Choroid plexus epithelial cell (primary cell): ENCODE results near the gene ABI3BP.

Experiments
- DNase-seq: peaks from one replicate; pipeline ENCODE4 v3.0.0-alpha.2; 2010; ENCODE audit warnings: low read depth
- H3K4me3 ChIP-seq: 2 replicates; pipeline ENCODE4 v1.5.1; 2011; ENCODE audit warnings: low read depth, mild to moderate bottlenecking, control low read depth, low read length, moderate library complexity
- CTCF ChIP-seq: conservative IDR thresholded peaks from 2 replicates; pipeline ENCODE4 v1.5.1; 2011; ENCODE audit warnings: low read depth, mild to moderate bottlenecking, control low read depth, inconsistent platforms, low read length, moderate library complexity

Gene ABI3BP

DNA sequence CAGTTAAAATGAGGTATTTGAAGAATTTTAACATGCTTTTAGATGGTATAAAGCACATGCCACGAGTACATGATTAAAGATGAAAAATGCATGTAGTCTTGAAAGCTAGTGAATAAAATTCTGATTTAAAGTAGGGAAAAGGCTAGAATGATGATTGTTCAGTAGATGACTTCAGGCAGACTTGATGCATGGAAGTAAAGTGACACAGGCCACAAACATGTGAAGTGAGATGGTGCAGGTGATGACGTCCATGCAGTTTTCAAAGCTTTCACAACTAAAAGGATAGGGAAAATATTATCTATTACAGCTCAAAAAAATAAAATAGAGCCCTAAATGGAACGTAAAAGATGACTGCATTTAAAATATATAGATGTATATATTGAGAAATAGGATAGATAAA is 143.1 kb downstream of the ABI3BP start:
- DNase-seq: no peak
- no peak for TF ChIP-seq CTCF
- no peak overlapping the region for H3K4me3 ChIP-seq

- DNase-seq: no peak
- no peak overlapping the region for H3K4me3 ChIP-seq
- TF ChIP-seq CTCF: no peak
These were observed 148.9 kb downstream of the ABI3BP start for GRCh38 chr3:100844063-100844936.

GRCh38 chr3:100838157-100838556 is 155.1 kb downstream of the ABI3BP start:
- no peak overlapping the region for H3K4me3 ChIP-seq
- no peak for DNase-seq
- TF ChIP-seq CTCF: no peak

DNA sequence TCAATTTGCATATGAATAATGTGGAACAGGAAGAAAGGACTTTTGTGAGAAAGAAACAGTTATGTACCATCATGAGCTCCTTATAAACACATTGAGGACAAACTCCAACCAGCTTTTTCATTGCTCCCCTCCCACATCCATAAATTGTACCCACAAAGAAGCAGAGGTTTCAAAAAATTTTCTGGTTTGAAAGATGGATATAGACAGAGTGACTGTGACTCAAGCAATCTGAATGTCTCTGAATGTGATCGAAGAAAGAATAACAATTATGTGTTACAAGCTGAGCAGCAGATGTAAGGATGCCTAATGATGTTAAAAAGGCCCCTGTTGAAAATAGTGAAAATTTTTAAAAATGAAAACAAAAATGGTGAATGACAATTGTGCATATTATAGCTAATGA is 156.6 kb downstream of the ABI3BP start:
- no peak for DNase-seq
- no peak overlapping the region for H3K4me3 ChIP-seq
- no peak for TF ChIP-seq CTCF

- no peak for DNase-seq
- no peak overlapping the region for H3K4me3 ChIP-seq
- TF ChIP-seq CTCF: no peak
These were observed 158.9 kb downstream of the ABI3BP start for GRCh38 chr3:100834332-100834731.

DNA sequence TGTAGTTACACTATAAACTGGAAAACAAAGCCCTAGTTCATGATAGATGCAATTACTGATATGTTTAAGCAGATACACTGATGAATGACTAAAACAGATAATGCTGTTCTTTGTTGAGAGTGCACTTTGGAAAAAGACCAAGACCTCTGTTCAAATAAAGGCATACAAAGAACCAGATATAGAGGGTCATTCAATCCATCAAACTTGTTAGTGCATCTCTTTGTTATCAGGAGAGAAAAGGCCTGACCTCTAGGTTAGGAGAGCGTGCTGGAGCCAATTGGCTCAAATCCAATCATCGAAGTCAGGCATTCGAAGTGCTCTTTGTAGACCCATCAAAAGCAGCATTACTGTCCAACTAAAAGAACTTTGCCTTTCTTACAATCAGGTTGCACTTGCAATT is 159.7 kb downstream of the ABI3BP start:
- H3K4me3 ChIP-seq: no peak overlapping the region
- TF ChIP-seq CTCF: no peak
- no peak for DNase-seq

GRCh38 chr3:100831629-100832028 is 161.6 kb downstream of the ABI3BP start:
- DNase-seq: no peak
- TF ChIP-seq CTCF: no peak
- H3K4me3 ChIP-seq: no peak overlapping the region
